ENCODE data around the gene ZNF316.
A peak's percentile ranks its signal among the peaks of the same experiment; 100 is the strongest.
"Not testable (repeated sequence)": the region's sequence is repeated elsewhere in the genome, so short reads cannot be mapped to it uniquely, and the experiment has no call there.

Gene ZNF316

GRCh38 chr7:6621195-6622133 is 15.7 kb upstream of the ZNF316 start:
- DNase-seq (ENCODE audit: low read depth): no peak

- DNase-seq (ENCODE audit: low read depth): no peak
Measured at GRCh38 chr7:6622134-6622710, 14.9 kb upstream of the ZNF316 start.

GRCh38 chr7:6623589-6624245 is 13.4 kb upstream of the ZNF316 start:
- no peak for DNase-seq (ENCODE audit: low read depth)

- no peak for DNase-seq (ENCODE audit: low read depth)
Measured at GRCh38 chr7:6624246-6624611, 12.9 kb upstream of the ZNF316 start.

GRCh38 chr7:6628045-6628444 is 9.1 kb upstream of the ZNF316 start:
- no peak for DNase-seq (ENCODE audit: low read depth)

- no peak for DNase-seq (ENCODE audit: low read depth)
Measured at GRCh38 chr7:6630007-6630849, 6.9 kb upstream of the ZNF316 start.

- DNase-seq (ENCODE audit: low read depth): no peak
Measured at GRCh38 chr7:6631605-6632004, 5.5 kb upstream of the ZNF316 start.

- no peak for DNase-seq (ENCODE audit: low read depth)
Measured at GRCh38 chr7:6634021-6634420, 3.1 kb upstream of the ZNF316 start.

- not testable (repeated sequence) for DNase-seq (ENCODE audit: low read depth)
Measured at GRCh38 chr7:6634971-6635370, 2.1 kb upstream of the ZNF316 start.

- DNase-seq (ENCODE audit: low read depth): no peak
Measured at GRCh38 chr7:6637544-6638229, 569 bp downstream of the ZNF316 start.

- DNase-seq (ENCODE audit: low read depth): no peak
Measured at GRCh38 chr7:6639032-6639431, 1.9 kb downstream of the ZNF316 start.

- no peak for DNase-seq (ENCODE audit: low read depth)
Measured at GRCh38 chr7:6639627-6640026, 2.5 kb downstream of the ZNF316 start.

GRCh38 chr7:6640246-6640721 is 3.2 kb downstream of the ZNF316 start:
- DNase-seq (ENCODE audit: low read depth): peak; percentile 26

- DNase-seq (ENCODE audit: low read depth): no peak
Measured at GRCh38 chr7:6641305-6642035, 4.4 kb downstream of the ZNF316 start.

- no peak for DNase-seq (ENCODE audit: low read depth)
Measured at GRCh38 chr7:6642239-6642839, 5.2 kb downstream of the ZNF316 start.

GRCh38 chr7:6642861-6643640 is 5.9 kb downstream of the ZNF316 start:
- no peak for DNase-seq (ENCODE audit: low read depth)

- no peak for DNase-seq (ENCODE audit: low read depth)
Measured at GRCh38 chr7:6643915-6644625, 7.0 kb downstream of the ZNF316 start.

- no peak for DNase-seq (ENCODE audit: low read depth)
Measured at GRCh38 chr7:6644728-6645127, 7.6 kb downstream of the ZNF316 start.

- no peak for DNase-seq (ENCODE audit: low read depth)
Measured at GRCh38 chr7:6646465-6646864, 9.3 kb downstream of the ZNF316 start.
